Measurements from ENCODE around the gene KCNQ2. TPM values are rescaled to one million over a fixed set of nuclear protein-coding genes. Genes with fewer than 3 reads are reported as not detected.

Gene KCNQ2
- total and polyA plus RNA-seq, 10 of the 15 experiments (the other 5 are each of a cell fraction or from before 2014, with no cell fraction given) = 0.06 to 0.49 (median 0.26) TPM; not detected in 7

DNA sequence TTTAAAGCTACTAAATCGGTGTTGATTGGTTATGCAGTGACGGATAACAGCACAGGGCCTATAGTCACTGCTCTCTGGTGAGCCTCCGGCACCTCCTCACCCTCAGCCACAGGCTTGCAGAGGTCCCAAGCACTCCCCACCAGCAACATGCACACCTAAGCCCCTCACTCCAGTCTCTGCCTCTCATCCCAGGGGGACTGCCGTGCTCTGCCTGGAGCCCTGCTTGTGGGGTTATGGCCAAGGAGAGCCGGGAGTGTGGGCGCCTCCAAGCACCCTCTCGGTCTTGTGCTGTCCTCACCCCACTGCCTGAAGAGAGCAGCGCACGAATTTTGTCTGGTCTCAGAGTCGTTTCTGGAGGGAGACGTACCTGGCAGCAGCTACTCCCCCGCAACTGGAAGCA is 33.3 kb upstream of the KCNQ2 start (continued):
- TF ChIP-seq CEBPZ (IDR thresholded peaks at IDR 0.05; ENCODE audit: low read depth, low read length) (no peak), NR2C2 (IDR thresholded peaks at IDR 0.05; ENCODE audit: borderline replicate concordance, control insufficient read depth, insufficient read length, low read depth) (no peak), ZNF384 (IDR thresholded peaks at IDR 0.05; ENCODE audit: borderline replicate concordance, low read depth, low read length) (no peak), IRF4 (IDR thresholded peaks at IDR 0.05; ENCODE audit: low read depth, low read length) (no peak), NFIC (IDR thresholded peaks at IDR 0.05; ENCODE audit: low read depth, low read length) (no peak)

- Histone ChIP-seq H3K36me3 (ENCODE audit: control insufficient read depth in 2 of 2, insufficient read depth in 2 of 2, low read length in 1 of 2) (no peaks in the 10 kb centered on the region), H3K27ac (ENCODE audit: control insufficient read depth, insufficient read depth) (no peak overlapping the region), H2AFZ (ENCODE audit: control insufficient read depth, low read depth, low read length) (no peak overlapping the region), H3K4me2 (ENCODE audit: control insufficient read depth, insufficient read depth) (no peak overlapping the region), H3K9ac (ENCODE audit: control insufficient read depth, insufficient read depth, low read length) (no peak overlapping the region), H3K9me3 (replicated peaks; ENCODE audit: control insufficient read depth, insufficient read depth, low read length) (no peaks in the 10 kb centered on the region; the same call in 2 of the 3 replicates), H4K20me1 (ENCODE audit: control insufficient read depth, insufficient read depth) (no peaks in the 10 kb centered on the region), H3K4me1 (ENCODE audit: control insufficient read depth, insufficient read depth, low read length) (no peaks in the 10 kb centered on the region), H3K79me2 (ENCODE audit: control insufficient read depth, insufficient read depth, low read length) (no peaks in the 10 kb centered on the region), H3K27me3 (replicated peaks in 1 of 2; ENCODE audit: control insufficient read depth in 2 of 2, insufficient read depth in 2 of 2, low read length in 1 of 2) (no peaks in the 10 kb centered on the region; a peak in 1 of 4 replicates), H3K4me3 (no peak overlapping the region)
- BruUV-seq (replicated peaks) = no TSS peak
- ChIA-PET SMC1A (ENCODE audit: uncharacterized antibody, unreplicated experiment) (no interaction called here), POLR2A (no interaction called here), CTCF (no interaction called here), RAD21 (ENCODE audit: unreplicated experiment) (no interaction called here)
- WGBS (ENCODE audit: insufficient coverage, insufficient replicate concordance, low lambda C conversion rate, missing lambda C conversion rate) = 37% methylated on average over 8 of the region's 8 CpGs
- FAIRE-seq = no peak
- intact Hi-C loops (cut with micrococcal nuclease; ENCODE audit: unreplicated experiment) (no loop called here), in situ Hi-C loops (cut with MboI) (no loop called here)
- no peak for DNase-seq (ENCODE audit: low read depth, low spot score)
- no peak for ATAC-seq
- TF ChIP-seq LARP7 (IDR thresholded peaks at IDR 0.05) = no peak
- TF ChIP-seq JUNB (IDR thresholded peaks at IDR 0.05) = no peak
- no peak for TF ChIP-seq CREM (IDR thresholded peaks at IDR 0.05; ENCODE audit: low read depth)
- no peak for TF ChIP-seq ESRRA (IDR thresholded peaks at IDR 0.05; ENCODE audit: low read length)
- TF ChIP-seq, protein P1, sequence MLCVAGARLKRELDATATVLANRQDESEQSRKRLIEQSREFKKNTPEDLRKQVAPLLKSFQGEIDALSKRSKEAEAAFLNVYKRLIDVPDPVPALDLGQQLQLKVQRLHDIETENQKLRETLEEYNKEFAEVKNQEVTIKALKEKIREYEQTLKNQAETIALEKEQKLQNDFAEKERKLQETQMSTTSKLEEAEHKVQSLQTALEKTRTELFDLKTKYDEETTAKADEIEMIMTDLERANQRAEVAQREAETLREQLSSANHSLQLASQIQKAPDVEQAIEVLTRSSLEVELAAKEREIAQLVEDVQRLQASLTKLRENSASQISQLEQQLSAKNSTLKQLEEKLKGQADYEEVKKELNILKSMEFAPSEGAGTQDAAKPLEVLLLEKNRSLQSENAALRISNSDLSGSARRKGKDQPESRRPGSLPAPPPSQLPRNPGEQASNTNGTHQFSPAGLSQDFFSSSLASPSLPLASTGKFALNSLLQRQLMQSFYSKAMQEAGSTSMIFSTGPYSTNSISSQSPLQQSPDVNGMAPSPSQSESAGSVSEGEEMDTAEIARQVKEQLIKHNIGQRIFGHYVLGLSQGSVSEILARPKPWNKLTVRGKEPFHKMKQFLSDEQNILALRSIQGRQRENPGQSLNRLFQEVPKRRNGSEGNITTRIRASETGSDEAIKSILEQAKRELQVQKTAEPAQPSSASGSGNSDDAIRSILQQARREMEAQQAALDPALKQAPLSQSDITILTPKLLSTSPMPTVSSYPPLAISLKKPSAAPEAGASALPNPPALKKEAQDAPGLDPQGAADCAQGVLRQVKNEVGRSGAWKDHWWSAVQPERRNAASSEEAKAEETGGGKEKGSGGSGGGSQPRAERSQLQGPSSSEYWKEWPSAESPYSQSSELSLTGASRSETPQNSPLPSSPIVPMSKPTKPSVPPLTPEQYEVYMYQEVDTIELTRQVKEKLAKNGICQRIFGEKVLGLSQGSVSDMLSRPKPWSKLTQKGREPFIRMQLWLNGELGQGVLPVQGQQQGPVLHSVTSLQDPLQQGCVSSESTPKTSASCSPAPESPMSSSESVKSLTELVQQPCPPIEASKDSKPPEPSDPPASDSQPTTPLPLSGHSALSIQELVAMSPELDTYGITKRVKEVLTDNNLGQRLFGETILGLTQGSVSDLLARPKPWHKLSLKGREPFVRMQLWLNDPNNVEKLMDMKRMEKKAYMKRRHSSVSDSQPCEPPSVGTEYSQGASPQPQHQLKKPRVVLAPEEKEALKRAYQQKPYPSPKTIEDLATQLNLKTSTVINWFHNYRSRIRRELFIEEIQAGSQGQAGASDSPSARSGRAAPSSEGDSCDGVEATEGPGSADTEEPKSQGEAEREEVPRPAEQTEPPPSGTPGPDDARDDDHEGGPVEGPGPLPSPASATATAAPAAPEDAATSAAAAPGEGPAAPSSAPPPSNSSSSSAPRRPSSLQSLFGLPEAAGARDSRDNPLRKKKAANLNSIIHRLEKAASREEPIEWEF (IDR thresholded peaks at IDR 0.05; ENCODE audit: insufficient replicate concordance, low read depth, low read length) = no peak
- no peak for TF ChIP-seq KDM1A (IDR thresholded peaks at IDR 0.05; ENCODE audit: borderline replicate concordance)
- TF ChIP-seq TAF1 (IDR thresholded peaks at IDR 0.05; ENCODE audit: borderline replicate concordance, low read depth, low read length) = no peak
- no peak for TF ChIP-seq SMAD5 (IDR thresholded peaks at IDR 0.05; ENCODE audit: low read depth)
- no peak for TF ChIP-seq NKRF (conservative IDR thresholded peaks at IDR 0.05)
These were observed 32.8 kb upstream of the KCNQ2 start for GRCh38 chr20:63505281-63505680.
